ENCODE data around the gene TEAD4. TPM values are rescaled to one million over a fixed set of nuclear protein-coding genes. Genes with fewer than 3 reads are reported as not detected.
A peak's percentile ranks its signal among the peaks of the same experiment; 100 is the strongest.
"Not testable (repeated sequence)": the region's sequence is repeated elsewhere in the genome, so short reads cannot be mapped to it uniquely, and the experiment has no call there.

The TEAD4 gene
- total RNA-seq, 1 donor from 2014 or later: 19.7 TPM

- TF ChIP-seq, protein P1, sequence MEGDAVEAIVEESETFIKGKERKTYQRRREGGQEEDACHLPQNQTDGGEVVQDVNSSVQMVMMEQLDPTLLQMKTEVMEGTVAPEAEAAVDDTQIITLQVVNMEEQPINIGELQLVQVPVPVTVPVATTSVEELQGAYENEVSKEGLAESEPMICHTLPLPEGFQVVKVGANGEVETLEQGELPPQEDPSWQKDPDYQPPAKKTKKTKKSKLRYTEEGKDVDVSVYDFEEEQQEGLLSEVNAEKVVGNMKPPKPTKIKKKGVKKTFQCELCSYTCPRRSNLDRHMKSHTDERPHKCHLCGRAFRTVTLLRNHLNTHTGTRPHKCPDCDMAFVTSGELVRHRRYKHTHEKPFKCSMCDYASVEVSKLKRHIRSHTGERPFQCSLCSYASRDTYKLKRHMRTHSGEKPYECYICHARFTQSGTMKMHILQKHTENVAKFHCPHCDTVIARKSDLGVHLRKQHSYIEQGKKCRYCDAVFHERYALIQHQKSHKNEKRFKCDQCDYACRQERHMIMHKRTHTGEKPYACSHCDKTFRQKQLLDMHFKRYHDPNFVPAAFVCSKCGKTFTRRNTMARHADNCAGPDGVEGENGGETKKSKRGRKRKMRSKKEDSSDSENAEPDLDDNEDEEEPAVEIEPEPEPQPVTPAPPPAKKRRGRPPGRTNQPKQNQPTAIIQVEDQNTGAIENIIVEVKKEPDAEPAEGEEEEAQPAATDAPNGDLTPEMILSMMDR (IDR thresholded peaks at IDR 0.05; ENCODE audit: unreplicated experiment): no peak
- peaks cover 7% of the 10 kb centered on the region for H3K9me3 Mint-ChIP-seq (ENCODE audit: low read depth)
- no peak for DNase-seq (ENCODE audit: low spot score, unreplicated experiment)
- H3K4me3 Mint-ChIP-seq (ENCODE audit: low read depth): no peak overlapping the region
- H3K27ac Mint-ChIP-seq: no peak overlapping the region
- peaks cover 4% of the 10 kb centered on the region for H3K36me3 Mint-ChIP-seq (ENCODE audit: insufficient read depth)
- H3K27me3 Mint-ChIP-seq: peaks cover 13% of the 10 kb centered on the region
- peaks cover 10% of the 10 kb centered on the region for H3K4me1 Mint-ChIP-seq (ENCODE audit: low read depth)
Measured at GRCh38 chr12:3061501-3062215, 102.5 kb downstream of the TEAD4 start.

DNA sequence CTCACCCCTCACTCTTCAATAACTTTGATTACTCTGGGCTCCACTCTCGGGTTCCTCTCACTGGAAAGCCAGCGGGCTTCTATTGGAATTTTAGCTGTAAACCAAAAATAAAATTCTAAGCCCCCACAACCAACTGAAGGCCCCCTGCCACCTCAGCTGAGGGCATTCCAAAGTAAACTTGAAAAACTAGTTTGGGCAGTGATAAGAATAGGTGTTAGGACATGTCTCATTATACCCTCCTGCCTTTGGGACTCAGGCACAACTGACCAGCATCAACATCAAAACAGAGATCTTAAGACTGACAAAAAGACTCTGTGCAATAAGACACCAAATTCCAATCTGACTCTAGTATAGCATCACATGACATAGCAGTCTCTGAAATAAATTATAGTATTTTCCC lies 106.1 kb downstream of the TEAD4 start:
- peaks cover 7% of the 10 kb centered on the region for H3K9me3 Mint-ChIP-seq (ENCODE audit: low read depth)
- TF ChIP-seq, protein P1 (IDR thresholded peaks at IDR 0.05; ENCODE audit: unreplicated experiment): no peak
- H3K4me3 Mint-ChIP-seq (ENCODE audit: low read depth): peak overlapping the region; percentile 30
- peaks cover 15% of the 10 kb centered on the region for H3K4me1 Mint-ChIP-seq (ENCODE audit: low read depth)
- no peak for DNase-seq (ENCODE audit: low spot score, unreplicated experiment)
- peaks cover 16% of the 10 kb centered on the region for H3K27me3 Mint-ChIP-seq
- peaks cover 4% of the 10 kb centered on the region for H3K36me3 Mint-ChIP-seq (ENCODE audit: insufficient read depth)
- H3K27ac Mint-ChIP-seq: peak overlapping the region; percentile 62

- DNase-seq (ENCODE audit: low spot score, unreplicated experiment); H3K36me3 Mint-ChIP-seq (ENCODE audit: insufficient read depth); H3K4me3 Mint-ChIP-seq (ENCODE audit: low read depth); H3K9me3 Mint-ChIP-seq (ENCODE audit: low read depth): not testable (repeated sequence)
- Mint-ChIP-seq H3K4me1 (ENCODE audit: low read depth) (peaks cover 15% of the 10 kb centered on the region), H3K27ac (peak overlapping the region; percentile 62), H3K27me3 (peaks cover 13% of the 10 kb centered on the region)
Measured at GRCh38 chr12:3065846-3066245, 106.6 kb downstream of the TEAD4 start.

DNA sequence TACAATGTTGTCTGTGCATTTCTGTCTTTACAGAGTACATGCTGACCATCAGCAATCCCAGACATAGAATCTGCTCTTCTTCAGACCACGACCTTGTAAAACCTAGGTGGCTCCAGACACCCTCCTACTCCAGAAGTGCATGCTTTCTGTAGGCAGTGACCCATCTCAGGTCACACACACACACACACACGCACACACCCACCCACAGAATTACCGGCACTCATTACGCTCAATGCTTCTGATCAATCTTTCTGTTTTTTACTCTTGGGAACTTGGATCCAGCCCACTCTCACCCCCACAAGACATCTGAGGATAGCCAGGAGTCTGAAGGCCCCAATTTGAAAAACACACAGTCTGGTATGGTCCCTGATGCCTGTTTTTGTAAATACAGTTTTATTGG lies 110.5 kb downstream of the TEAD4 start:
- peaks cover 3% of the 10 kb centered on the region for H3K27me3 Mint-ChIP-seq
- no peaks in the 10 kb centered on the region for H3K36me3 Mint-ChIP-seq (ENCODE audit: insufficient read depth)
- H3K4me3 Mint-ChIP-seq (ENCODE audit: low read depth): no peak overlapping the region
- no peak for DNase-seq (ENCODE audit: low spot score, unreplicated experiment)
- TF ChIP-seq, protein P1 (IDR thresholded peaks at IDR 0.05; ENCODE audit: unreplicated experiment): no peak
- no peak overlapping the region for H3K27ac Mint-ChIP-seq
- H3K9me3 Mint-ChIP-seq (ENCODE audit: low read depth): no peaks in the 10 kb centered on the region
- H3K4me1 Mint-ChIP-seq (ENCODE audit: low read depth): peaks cover 24% of the 10 kb centered on the region

GRCh38 chr12:3071107-3071506 lies 111.9 kb downstream of the TEAD4 start:
- H3K36me3 Mint-ChIP-seq (ENCODE audit: insufficient read depth): no peaks in the 10 kb centered on the region
- H3K4me1 Mint-ChIP-seq (ENCODE audit: low read depth): peaks cover 17% of the 10 kb centered on the region
- H3K27ac Mint-ChIP-seq: peak overlapping the region; percentile 26
- no peak overlapping the region for H3K4me3 Mint-ChIP-seq (ENCODE audit: low read depth)
- DNase-seq (ENCODE audit: low spot score, unreplicated experiment): no peak
- H3K27me3 Mint-ChIP-seq: peaks cover 11% of the 10 kb centered on the region
- H3K9me3 Mint-ChIP-seq (ENCODE audit: low read depth): no peaks in the 10 kb centered on the region
- TF ChIP-seq, protein P1 (IDR thresholded peaks at IDR 0.05; ENCODE audit: unreplicated experiment): no peak

- Mint-ChIP-seq H3K36me3 (ENCODE audit: insufficient read depth) (no peaks in the 10 kb centered on the region), H3K4me1 (ENCODE audit: low read depth) (peaks cover 15% of the 10 kb centered on the region), H3K27ac (peak overlapping the region; percentile 26), H3K4me3 (ENCODE audit: low read depth) (no peak overlapping the region), H3K27me3 (peaks cover 12% of the 10 kb centered on the region), H3K9me3 (ENCODE audit: low read depth) (no peaks in the 10 kb centered on the region)
- TF ChIP-seq, protein P1 (IDR thresholded peaks at IDR 0.05; ENCODE audit: unreplicated experiment): no peak
- no peak for DNase-seq (ENCODE audit: low spot score, unreplicated experiment)
Measured at GRCh38 chr12:3071710-3072109, 112.5 kb downstream of the TEAD4 start.

All from progenitor cell of endocrine pancreas (in vitro differentiated cells).